Neutrophil (primary cell): ENCODE data around the gene ADD1.
A peak's percentile ranks its signal among the peaks of the same experiment; 100 is the strongest.

Experiments
- H3K27ac ChIP-seq: fragments of 200-600 bp; sonication (generic); 2 replicates; pipeline ENCODE4 v1.5.1; 2016; ENCODE audit warnings: mild to moderate bottlenecking, moderate library complexity
- H3K27me3 ChIP-seq: fragments of 200-600 bp; sonication (generic); 2 replicates; pipeline ENCODE4 v1.6.0; 2016; ENCODE audit warnings: mild to moderate bottlenecking
- H3K36me3 ChIP-seq: fragments of 200-600 bp; sonication (generic); 2 replicates; pipeline ENCODE4 v1.5.1; 2017
- H3K4me1 ChIP-seq, 2 experiments: fragments of 200-600 bp in 1 of 2; sonication (generic) in 1 of 2; 1 replicate in 1 of 2; 2 replicates in 1 of 2; pipeline versions ENCODE4 v1.5.1 to v1.6.1; 2013 to 2016; ENCODE audit warnings: low read depth in 1 of 2, low read length in 1 of 2, mild to moderate bottlenecking in 1 of 2, moderate library complexity in 1 of 2; ENCODE audit not compliant: control insufficient read depth in 1 of 2, insufficient read depth in 1 of 2
- H3K4me3 ChIP-seq, 2 experiments: fragments of 200-600 bp in 1 of 2; sonication (generic) in 1 of 2; 1 replicate in 1 of 2; 2 replicates in 1 of 2; pipeline ENCODE4 v1.5.1; 2013 to 2016; ENCODE audit warnings: low read depth in 1 of 2, low read length in 1 of 2, mild to moderate bottlenecking in 1 of 2, moderate library complexity in 1 of 2
- H3K9me3 ChIP-seq: fragments of 200-600 bp; sonication (generic); 2 replicates; pipeline ENCODE4 v1.5.1; 2016
- TF ChIP-seq, protein P1 (sequence below): fragments of 200-600 bp; sonication (generic); IDR thresholded peaks from 2 replicates; pipeline ENCODE4 v1.5.1; 2016; ENCODE audit warnings: antibody characterized with exemption

Gene ADD1

DNA sequence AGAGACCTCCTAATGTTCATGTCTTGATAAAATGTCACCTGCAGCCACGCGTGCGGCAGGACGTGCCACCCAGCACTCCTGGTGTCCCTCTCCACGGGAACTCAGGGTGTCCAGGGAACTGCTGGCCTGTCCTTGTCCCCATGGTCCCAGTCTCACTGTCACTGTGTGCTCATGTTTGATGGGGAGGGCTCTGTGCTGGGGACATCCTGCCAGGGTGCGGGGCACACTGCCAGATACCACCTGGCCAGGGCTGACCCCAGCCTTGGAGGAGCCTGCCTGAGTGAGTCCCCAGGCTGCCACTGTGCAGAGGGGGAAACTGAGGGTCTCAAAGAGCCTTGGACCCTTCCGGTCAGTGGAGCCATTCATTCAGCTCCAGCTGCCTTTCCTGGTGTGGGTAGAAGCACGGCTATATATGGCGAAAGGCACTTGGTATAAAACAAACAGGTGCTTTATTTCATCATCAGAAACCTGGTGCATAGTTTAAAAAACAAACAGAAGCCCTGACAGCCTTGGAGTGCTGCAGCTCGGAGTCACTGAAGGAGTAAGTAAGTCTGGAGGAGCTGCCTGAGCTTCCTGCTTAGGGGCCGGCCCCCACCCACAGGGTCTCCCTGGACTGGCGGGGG, 86.6 kb downstream of the ADD1 start:
- Histone ChIP-seq H3K27ac (peak overlapping the region; percentile 88), H3K4me3 (no peak overlapping the region), H3K27me3 (no peaks in the 10 kb centered on the region), H3K36me3 (peaks cover 62% of the 10 kb centered on the region), H3K4me1 (peaks cover 34 to 39% of the 10 kb centered on the region in 2 experiments), H3K9me3 (no peaks in the 10 kb centered on the region)
- TF ChIP-seq, protein P1, sequence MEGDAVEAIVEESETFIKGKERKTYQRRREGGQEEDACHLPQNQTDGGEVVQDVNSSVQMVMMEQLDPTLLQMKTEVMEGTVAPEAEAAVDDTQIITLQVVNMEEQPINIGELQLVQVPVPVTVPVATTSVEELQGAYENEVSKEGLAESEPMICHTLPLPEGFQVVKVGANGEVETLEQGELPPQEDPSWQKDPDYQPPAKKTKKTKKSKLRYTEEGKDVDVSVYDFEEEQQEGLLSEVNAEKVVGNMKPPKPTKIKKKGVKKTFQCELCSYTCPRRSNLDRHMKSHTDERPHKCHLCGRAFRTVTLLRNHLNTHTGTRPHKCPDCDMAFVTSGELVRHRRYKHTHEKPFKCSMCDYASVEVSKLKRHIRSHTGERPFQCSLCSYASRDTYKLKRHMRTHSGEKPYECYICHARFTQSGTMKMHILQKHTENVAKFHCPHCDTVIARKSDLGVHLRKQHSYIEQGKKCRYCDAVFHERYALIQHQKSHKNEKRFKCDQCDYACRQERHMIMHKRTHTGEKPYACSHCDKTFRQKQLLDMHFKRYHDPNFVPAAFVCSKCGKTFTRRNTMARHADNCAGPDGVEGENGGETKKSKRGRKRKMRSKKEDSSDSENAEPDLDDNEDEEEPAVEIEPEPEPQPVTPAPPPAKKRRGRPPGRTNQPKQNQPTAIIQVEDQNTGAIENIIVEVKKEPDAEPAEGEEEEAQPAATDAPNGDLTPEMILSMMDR, result no peak

DNA sequence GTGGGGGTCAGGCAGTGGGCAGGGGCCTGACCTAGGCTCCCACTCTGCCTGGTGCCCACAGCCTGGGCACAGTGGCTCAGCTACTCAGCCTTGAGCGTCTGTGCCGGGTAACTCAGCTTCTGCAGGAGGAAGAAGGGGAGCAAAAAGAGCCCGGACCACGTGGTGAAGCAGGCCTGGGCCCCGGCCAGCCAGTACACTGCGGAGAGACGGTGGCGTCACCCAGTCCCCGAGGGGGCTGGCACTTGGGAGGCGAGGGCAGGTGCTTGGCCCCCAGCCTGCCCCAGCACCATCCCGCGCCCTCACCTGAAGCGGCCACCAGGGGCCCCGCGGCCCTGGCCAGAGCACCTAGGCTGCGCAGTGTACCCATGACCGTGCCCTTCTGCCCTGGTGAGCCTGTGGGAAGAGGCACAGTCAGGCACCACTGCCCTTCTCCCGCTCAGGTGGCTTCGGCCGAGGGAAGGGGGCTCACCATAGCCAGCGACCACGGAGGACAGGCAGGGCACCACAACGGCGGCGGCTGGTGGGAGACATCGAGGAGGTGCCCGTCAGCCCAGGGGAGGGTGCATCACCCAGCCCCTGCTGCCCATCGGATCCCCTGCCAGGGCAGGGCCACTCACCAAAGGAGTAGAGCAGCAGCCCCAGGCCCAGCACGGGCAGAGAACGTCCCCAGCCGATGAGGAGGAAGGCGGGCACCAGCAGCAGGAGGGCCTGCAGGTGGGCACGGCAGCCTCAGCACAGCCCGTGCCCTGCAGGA, 87.3 kb downstream of the ADD1 start:
- TF ChIP-seq, protein P1, result no peak
- Histone ChIP-seq H3K4me1 (peaks cover 41 to 46% of the 10 kb centered on the region in 2 experiments), H3K9me3 (no peaks in the 10 kb centered on the region), H3K27me3 (no peaks in the 10 kb centered on the region), H3K27ac (peak overlapping the region; percentile 88), H3K4me3 (peak overlapping the region in 1 of 2 experiments; percentile 90), H3K36me3 (peaks cover 56% of the 10 kb centered on the region)

DNA sequence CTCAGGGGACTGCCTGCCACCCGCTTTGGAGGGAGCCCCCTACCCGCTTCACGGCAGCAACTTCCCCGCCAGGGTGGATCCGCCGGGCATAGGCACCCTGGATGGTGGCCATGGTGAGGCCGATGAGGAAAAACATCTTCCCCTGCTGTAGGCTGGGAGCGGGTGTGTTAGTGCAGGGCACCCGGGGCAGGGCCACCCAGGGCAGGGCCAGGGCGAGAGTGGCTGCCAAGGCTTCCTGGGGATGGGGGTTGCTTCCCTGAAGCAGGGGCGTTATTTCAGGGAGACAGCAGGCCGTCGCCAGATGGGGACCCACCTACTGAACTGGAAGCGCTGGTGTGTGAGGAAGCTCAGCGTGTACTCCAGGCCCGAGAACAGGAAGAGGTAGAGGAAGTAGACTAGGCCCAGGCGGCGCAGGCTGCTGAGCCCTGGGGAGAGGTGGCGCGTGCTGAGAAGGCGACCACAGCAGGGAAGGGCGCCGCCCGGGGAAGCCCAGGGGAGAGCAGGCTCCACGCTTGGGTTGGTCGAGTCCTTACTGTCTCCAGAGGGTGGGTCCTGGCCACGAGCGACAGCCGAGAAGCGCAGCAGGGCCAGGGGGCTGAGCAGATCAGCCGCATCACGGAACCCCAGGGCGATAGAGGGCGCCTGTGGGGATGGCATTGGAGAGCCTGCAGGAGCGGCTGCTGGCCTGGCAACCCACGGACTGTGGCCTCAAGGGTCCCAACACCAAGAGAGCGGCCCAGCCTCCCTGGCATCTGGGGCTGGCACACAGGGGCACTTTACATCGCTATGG, 88.1 kb downstream of the ADD1 start:
- peaks cover 41 to 48% of the 10 kb centered on the region in 2 experiments for H3K4me1 ChIP-seq
- peak overlapping the region; percentile 34 to 90 for H3K4me3 ChIP-seq
- no peaks in the 10 kb centered on the region for H3K27me3 ChIP-seq
- no peaks in the 10 kb centered on the region for H3K9me3 ChIP-seq
- TF ChIP-seq, protein P1, result peak; percentile 52
- peaks cover 48% of the 10 kb centered on the region for H3K36me3 ChIP-seq
- H3K27ac ChIP-seq, result peak overlapping the region; percentile 88

DNA sequence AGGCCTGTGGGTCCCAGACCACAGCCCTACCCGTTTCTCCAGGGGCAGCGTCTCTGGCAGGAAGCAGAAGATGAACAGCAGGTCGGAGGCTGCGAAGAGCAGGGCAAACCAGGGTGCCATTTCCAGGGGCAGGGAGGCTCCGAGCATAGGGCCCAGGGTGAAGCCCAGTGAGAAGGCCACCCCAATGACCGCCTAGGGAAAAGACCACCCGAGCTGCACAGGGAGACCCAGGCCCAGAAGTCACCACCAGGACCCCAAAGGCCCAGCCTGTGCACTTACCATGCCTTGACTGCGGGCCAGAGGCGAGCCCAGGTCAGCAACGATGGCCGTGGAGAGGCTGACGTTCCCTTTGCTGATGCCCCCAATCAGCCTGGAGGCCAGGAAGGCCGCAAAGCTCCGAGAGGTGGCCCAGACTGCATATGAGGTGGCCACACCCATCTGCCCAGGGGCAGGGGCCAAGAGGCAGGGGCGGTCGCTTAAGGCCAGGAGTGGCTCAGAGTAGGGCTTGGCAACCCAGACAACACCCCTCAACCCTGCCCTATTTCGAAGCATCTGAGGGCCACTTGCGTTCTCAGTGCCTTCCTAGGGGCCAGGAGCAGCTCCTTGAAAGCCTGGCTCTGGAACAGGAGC, 88.8 kb downstream of the ADD1 start:
- Histone ChIP-seq H3K27ac (peak overlapping the region; percentile 88), H3K4me1 (peaks cover 41 to 48% of the 10 kb centered on the region in 2 experiments), H3K36me3 (peaks cover 41% of the 10 kb centered on the region), H3K9me3 (no peaks in the 10 kb centered on the region), H3K4me3 (peak overlapping the region; percentile 34 to 90), H3K27me3 (no peaks in the 10 kb centered on the region)
- TF ChIP-seq, protein P1, result no peak

DNA sequence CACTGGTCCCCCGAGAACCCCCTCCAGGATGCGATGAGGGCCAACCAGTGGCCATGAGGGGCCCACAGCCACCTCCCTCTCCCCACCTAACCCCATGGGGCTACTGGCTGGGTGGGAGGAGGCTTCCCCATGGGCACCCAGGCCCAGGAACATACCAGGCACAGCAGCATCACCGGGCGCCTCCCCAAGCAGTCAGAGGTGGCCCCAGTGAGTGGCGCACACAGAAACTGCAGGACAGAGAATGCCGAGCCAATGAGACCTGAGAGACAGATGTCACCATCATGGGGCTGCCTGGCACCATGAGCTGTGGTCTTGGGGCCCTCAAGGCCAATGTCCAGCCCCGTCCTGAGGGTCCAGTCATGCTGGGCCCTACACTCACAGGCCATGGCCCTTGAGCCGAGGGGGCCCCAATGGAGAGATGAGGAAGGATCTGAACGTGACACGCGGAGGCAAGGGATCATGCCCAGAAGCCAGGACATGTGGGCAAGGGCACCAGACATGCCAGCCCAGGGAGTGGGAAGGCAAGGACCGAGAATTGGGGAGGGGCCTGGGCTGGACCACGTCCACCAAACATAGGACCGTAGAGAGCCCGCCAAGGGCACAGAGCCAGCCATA, 89.4 kb downstream of the ADD1 start:
- Histone ChIP-seq H3K27me3 (no peaks in the 10 kb centered on the region), H3K27ac (peak overlapping the region; percentile 88), H3K4me3 (peak overlapping the region; percentile 55 to 90), H3K36me3 (peaks cover 41% of the 10 kb centered on the region), H3K9me3 (no peaks in the 10 kb centered on the region), H3K4me1 (peaks cover 41 to 48% of the 10 kb centered on the region in 2 experiments)
- TF ChIP-seq, protein P1, result no peak
